NCI-H2081 treated with DMSO at 0.1 percent for 48 hours (cell line): ENCODE data around the gene CDK2.
"Not testable (repeated sequence)": the region's sequence is repeated elsewhere in the genome, so short reads cannot be mapped to it uniquely, and the experiment has no call there.

Experiments used
- DNase-seq: peaks from one replicate; lab custom pipeline; 2025; lab: John Stamatoyannopoulos, UW

Gene CDK2

GRCh38 chr12:55938826-55939501 is 27.7 kb upstream of the CDK2 start:
- no peak for DNase-seq

- DNase-seq, result peak; percentile 42
These were observed 26.4 kb upstream of the CDK2 start for GRCh38 chr12:55940065-55940732.

DNA sequence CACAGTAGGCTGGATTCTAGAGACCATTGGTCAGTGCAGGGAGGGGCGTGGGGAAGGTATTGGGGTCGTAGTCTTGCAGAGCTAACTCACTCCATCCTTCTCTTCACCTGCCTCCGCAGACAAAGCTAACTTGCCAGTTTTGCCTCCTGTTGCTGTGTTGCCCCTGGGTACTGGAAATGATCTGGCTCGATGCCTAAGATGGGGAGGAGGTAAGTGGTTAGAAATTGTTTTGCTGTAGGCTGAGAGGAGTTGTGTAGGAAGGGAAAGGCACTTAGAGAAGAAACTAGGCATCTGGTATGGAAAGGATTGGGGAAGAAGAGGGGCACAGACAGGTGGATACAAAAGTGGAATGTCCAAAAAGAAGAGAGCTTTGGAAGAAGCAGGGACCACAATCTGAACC is 24.6 kb upstream of the CDK2 start:
- DNase-seq, result no peak

- no peak for DNase-seq
These were observed 24.0 kb upstream of the CDK2 start for GRCh38 chr12:55942577-55943136.

- DNase-seq, result no peak
These were observed 20.1 kb upstream of the CDK2 start for GRCh38 chr12:55946553-55946952.

- DNase-seq, result no peak
These were observed 11.3 kb upstream of the CDK2 start for GRCh38 chr12:55955344-55955743.

GRCh38 chr12:55955800-55956508 is 10.7 kb upstream of the CDK2 start:
- no peak for DNase-seq

DNA sequence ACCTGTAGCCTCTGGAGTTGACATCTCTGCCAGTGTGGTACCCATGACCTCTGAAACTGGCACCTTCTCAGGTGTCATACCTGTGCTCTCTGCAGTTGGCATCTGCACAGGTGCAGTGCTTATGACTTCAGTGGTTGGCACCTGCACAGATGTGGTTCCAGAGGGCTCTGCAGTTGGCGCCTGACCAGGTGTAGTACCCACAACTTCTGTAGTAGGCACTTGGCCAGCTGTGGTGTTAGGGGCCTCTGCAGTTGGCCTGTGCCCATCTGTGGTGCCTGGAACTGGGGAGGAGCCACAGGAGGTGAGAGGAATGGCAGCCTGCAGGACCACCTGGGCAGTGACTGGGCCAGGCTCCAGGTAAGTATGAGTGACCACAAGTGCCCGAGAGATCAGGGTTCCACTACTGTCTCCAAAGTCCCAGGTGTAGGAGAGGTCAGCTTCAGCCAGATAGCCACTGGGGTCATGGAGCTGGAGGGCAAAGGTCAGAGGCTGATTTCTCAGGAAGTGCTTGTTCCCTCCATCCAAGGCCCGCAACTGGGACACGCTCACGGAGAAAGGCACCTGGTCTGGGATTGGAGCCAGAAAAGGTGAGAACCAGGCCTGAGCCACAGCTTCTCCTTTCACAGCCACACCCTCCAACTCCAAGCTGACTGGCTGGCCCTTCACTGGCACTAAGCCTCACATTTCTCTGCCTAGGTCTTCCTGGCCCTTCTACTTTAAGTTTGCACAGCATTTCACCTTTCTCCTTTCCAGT is 9.3 kb upstream of the CDK2 start:
- DNase-seq, result no peak

DNA sequence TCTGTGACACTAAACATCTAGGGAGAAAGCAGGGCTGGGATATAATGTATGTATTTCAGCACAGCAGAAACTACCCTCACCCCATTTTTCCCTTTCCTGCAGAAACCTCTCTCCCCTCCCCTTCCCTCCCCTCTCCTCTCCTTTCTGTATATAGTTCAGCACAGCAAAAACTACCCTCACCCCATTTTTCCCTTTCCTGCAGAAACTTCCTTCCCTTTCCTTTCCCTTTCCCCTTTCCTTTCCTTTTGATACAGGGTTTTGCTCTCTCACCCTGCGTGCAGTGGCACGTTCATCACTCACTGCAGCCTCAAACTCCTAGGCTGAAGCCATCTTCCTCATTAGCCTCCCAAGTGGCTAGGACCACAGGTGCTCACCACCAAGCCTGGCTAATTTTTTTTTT is 2.9 kb upstream of the CDK2 start:
- no peak for DNase-seq

- DNase-seq, result no peak
These were observed 1.4 kb upstream of the CDK2 start for GRCh38 chr12:55965240-55965639.

DNA sequence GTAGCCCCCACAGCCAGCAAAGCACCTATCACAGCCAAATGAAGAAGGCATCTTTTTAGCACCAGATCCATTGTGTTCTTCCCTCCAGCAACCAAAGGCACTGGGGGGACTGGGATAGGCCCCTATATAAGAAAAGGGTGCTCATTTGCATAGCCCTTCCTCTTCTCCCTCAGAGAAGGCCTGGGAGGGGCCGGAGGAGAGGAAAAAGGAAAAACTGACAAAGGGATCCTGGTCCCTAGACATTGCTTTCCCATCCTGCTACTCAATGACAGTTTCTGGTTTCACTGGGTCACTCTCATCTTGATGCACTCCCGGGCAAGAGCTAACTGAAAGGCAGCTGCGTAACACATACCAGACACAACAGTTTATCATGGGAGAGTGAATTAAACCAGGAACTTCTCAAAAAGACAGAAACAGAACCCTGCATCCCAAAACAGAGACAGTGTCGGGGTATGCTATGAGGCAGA is 656 bp upstream of the CDK2 start, which contains the start of gene PMEL:
PMEL (minus strand) TSS at position 102 of the 467 bp plus-strand sequence; CDS start at position 71, 31 bp downstream.
- no peak for DNase-seq

- no peak for DNase-seq
These were observed 2.7 kb downstream of the CDK2 start for GRCh38 chr12:55969356-55969755.

DNA sequence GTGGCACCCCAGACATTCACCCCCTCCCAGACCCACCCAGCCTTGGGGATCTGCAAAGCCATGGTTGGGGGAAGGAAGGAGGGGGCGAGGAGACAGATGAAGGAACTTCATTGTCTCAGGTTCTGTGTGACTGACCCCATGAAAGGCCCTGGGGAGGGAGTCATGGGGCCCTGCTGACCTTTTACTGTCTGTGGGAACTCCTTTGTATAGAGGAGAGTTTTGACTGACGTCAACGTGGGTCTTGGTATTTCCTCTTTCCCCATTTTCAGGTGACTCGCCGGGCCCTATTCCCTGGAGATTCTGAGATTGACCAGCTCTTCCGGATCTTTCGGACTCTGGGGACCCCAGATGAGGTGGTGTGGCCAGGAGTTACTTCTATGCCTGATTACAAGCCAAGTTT is 4.1 kb downstream of the CDK2 start:
- DNase-seq, result no peak

DNA sequence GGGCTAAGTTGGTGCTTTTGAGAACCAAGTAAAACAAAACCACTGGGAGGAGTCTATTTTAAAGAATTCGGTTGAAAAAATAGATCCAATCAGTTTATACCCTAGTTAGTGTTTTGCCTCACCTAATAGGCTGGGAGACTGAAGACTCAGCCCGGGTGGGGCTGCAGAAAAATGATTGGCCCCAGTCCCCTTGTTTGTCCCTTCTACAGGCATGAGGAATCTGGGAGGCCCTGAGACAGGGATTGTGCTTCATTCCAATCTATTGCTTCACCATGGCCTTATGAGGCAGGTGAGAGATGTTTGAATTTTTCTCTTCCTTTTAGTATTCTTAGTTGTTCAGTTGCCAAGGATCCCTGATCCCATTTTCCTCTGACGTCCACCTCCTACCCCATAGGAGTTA is 5.4 kb downstream of the CDK2 start:
- no peak for DNase-seq

- DNase-seq, result no peak
These were observed 5.8 kb downstream of the CDK2 start for GRCh38 chr12:55972456-55972855.

DNA sequence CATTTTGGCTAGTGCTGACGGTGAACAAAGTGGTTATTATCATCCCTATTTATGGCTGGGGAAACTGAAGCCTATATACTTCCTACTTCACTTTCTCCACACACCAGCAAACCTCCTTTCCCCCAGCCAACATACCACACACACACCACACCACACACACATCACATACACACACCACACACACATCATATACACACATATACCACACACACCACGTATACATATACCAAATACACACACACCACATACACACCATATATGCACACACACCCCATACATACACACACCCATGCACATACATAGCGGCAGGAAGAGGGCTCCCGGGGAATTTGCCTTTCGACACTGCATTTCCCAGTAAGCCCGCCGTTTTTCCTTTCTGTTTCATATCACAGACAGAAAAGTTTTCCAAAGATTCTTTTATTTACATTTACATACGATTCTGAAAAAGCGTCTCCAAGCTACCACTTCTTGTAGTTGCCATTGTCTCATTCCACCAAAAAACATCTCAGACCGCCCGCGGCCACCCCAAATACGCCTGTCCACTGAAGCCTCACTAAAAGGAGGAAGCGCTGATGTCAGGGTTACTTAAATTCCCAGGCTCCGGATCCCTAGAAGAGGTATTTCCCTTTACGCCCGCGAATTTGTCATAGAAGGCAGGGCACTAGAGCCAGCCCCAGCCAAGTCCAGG is 6.4 kb downstream of the CDK2 start:
- DNase-seq, result no peak

GRCh38 chr12:55973599-55974307 is 7.1 kb downstream of the CDK2 start, which contains the start of gene RAB5B:
TSS of gene RAB5B (plus strand) at chr12:55974078. CDS start at chr12:55986961, 12,883 bp downstream.
- peak; percentile 99 for DNase-seq

DNA sequence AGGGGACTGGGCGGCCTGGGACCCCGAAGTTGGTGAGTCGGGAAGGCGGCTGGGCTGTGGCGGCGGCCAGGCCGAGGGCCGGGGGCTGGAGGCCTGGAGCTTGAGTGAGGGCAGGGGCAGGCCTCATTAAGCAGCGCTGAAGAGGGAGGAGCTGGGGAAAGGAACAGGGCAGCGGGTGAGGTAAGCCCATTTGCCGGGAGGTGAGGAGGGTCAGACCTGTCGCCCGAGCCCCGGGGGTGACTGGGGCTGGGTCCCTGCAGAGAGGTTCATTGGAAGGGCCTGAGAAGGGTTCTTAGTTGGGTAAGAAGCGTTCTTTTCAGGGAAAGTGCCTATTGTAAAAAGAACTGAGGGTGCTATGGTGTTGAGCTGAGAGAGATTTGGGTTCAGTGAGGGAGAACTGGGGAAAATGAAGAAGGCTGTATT is 7.7 kb downstream of the CDK2 start:
- no peak for DNase-seq

- DNase-seq, result no peak
These were observed 11.8 kb downstream of the CDK2 start for GRCh38 chr12:55978393-55978792.

DNA sequence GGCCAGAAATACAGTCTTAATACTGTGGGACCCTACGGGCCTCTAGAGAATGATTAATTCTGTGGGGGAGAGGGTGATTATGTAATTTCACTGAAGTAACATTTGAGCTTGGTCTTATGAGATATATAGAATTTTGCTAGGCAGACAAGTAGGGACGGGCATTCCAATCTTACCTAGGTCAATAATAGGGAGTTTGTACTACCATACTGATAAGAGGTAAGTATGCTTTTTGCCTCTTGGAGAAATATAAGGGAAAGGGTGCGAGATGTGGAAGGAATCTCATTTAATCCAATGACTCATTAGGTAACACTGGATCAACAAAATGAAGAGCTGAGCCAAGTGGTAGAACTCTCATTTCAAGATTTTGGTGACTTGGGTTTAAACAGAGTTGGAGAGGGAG is 12.4 kb downstream of the CDK2 start:
- no peak for DNase-seq

DNA sequence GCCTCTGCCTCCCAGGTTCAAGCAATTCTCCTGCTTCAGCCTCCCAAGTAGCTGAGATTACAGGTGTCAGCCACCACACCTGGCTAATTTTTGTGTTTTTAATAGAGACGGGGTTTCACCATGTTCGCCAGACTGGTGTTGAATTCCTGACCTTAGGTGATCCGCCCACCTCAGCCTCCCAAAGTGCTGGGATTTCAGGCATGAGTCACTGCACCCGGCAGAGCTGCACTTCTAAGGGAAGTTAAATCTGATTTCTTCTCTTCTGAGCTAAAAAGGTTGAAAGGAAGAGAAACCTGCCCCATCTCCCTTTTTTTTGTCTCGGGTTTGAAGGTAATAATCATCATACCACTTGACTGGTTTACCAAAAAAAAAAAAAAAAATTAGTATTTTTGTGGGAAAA is 15.3 kb downstream of the CDK2 start:
- not testable (repeated sequence) for DNase-seq
